Measurements from ENCODE around the gene FNDC1. TPM values are rescaled to one million over a fixed set of nuclear protein-coding genes. Genes with fewer than 3 reads are reported as not detected.

Gene FNDC1
- total RNA-seq, 1 donor from 2014 or later = 0.09 TPM

DNA sequence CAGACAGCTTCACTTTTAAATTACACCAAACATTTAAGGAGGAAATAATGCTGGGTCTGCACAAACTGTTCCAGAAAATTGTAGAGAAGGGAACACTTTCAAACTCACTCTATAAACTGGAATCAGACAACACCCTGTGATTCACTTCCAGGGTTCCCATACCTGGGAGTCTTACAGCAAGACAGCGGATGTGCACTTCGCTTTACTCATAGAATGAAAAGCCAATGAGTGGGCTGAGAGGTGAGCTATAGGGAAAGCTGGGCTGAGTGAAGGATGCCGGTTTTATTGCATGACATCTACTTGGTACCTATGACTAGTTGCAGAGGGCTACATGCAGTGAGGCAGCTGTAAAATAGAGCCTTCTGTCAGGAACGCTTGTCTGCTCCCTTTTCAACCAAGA lies 152.1 kb downstream of the FNDC1 start:
- Mint-ChIP-seq H3K27ac (ENCODE audit: unreplicated experiment) (no peak overlapping the region), H3K4me3 (no peak overlapping the region)

More for the DNA sequence above, 152.1 kb downstream of the FNDC1 start:
- Mint-ChIP-seq H3K4me1 (peaks cover 3% of the 10 kb centered on the region), H3K9me3 (no peaks in the 10 kb centered on the region), H3K27me3 (ENCODE audit: low read depth) (peaks cover 32% of the 10 kb centered on the region), H3K36me3 (ENCODE audit: low read depth) (no peaks in the 10 kb centered on the region)
- no peak for TF ChIP-seq CTCF (conservative IDR thresholded peaks at IDR 0.05)
- no peak for DNase-seq (ENCODE audit: low read depth, low spot score)

Other genes starting within 250 kb of the FNDC1 start
- gene RSPH3, start 169.2 kb upstream of the FNDC1 start, total RNA-seq = 5.4 and 6.0 TPM in 2 replicates
- not detected in 2 replicates for gene TAGAP, start 124.4 kb upstream of the FNDC1 start, total RNA-seq

Data from neural crest cell (in vitro differentiated cells).